Measurements from ENCODE around the gene LACTB.

DNA sequence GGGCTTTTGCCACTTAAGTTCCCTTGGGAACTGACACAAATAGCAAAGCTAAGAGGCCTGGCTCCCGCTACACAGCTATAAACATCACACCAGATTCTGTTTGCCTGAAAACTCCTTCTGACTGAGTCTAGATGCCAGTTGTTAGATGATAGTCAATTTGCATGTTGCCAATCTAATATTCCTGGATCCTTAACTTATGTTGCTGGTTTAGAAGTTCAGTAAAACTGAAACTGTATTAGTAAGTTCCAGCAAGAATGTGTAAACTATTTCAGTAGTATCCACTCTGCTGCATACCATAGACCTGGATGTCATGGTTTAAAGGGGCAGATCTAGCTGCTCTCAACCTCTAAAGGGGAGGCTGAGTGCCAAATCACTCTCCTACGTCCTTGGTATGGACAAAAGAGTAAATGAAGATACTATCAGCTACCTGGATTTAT, 27.1 kb upstream of the LACTB start:
- TF ChIP-seq, protein P1, sequence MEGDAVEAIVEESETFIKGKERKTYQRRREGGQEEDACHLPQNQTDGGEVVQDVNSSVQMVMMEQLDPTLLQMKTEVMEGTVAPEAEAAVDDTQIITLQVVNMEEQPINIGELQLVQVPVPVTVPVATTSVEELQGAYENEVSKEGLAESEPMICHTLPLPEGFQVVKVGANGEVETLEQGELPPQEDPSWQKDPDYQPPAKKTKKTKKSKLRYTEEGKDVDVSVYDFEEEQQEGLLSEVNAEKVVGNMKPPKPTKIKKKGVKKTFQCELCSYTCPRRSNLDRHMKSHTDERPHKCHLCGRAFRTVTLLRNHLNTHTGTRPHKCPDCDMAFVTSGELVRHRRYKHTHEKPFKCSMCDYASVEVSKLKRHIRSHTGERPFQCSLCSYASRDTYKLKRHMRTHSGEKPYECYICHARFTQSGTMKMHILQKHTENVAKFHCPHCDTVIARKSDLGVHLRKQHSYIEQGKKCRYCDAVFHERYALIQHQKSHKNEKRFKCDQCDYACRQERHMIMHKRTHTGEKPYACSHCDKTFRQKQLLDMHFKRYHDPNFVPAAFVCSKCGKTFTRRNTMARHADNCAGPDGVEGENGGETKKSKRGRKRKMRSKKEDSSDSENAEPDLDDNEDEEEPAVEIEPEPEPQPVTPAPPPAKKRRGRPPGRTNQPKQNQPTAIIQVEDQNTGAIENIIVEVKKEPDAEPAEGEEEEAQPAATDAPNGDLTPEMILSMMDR (IDR thresholded peaks at IDR 0.05 in 4 of 5, conservative IDR thresholded peaks at IDR 0.05 in 1 of 5) = no peak
- TF ChIP-seq POLR2A (IDR thresholded peaks at IDR 0.05) = no peak
